Measurements from ENCODE around the gene ARHGAP28. TPM values are rescaled to one million over a fixed set of nuclear protein-coding genes. Genes with fewer than 3 reads are reported as not detected.

Gene ARHGAP28
- polyA plus RNA-seq, 1 experiment: 38.2 TPM

GRCh38 chr18:6748241-6748640, 18.7 kb downstream of the ARHGAP28 start:
- DNase-seq (ENCODE audit: low read depth, low spot score): no peak
- Histone ChIP-seq H3K27me3 (ENCODE audit: control insufficient read depth, insufficient read depth, low read length) (no peaks in the 10 kb centered on the region), H3K9me3 (ENCODE audit: control insufficient read depth, insufficient read depth, low read length) (no peaks in the 10 kb centered on the region), H3K27ac (ENCODE audit: low read depth, low read length) (peak overlapping the region; percentile 23), H3K4me3 (ENCODE audit: low read depth, low read length) (no peak overlapping the region)
- ChIA-PET POLR2A (interaction anchor here (0.9 kb wide), 1 partner anchor 17 kb away, joined by 5 read pairs; no protein-coding TSS in a partner anchor), CTCF (no interaction called here)
- no peak for TF ChIP-seq CTCF (IDR thresholded peaks at IDR 0.05; ENCODE audit: low read depth, low read length)

GRCh38 chr18:6750411-6750810, 20.9 kb downstream of the ARHGAP28 start:
- H3K4me3 ChIP-seq (ENCODE audit: low read depth, low read length): no peak overlapping the region
- H3K9me3 ChIP-seq (ENCODE audit: control insufficient read depth, insufficient read depth, low read length): no peaks in the 10 kb centered on the region
- TF ChIP-seq CTCF (IDR thresholded peaks at IDR 0.05; ENCODE audit: low read depth, low read length): no peak
- ChIA-PET POLR2A (no interaction called here), CTCF (no interaction called here)
- no peaks in the 10 kb centered on the region for H3K27me3 ChIP-seq (ENCODE audit: control insufficient read depth, insufficient read depth, low read length)
- no peak overlapping the region for H3K27ac ChIP-seq (ENCODE audit: low read depth, low read length)
- no peak for DNase-seq (ENCODE audit: low read depth, low spot score)

GRCh38 chr18:6751222-6751621, 21.7 kb downstream of the ARHGAP28 start:
- ChIA-PET POLR2A (no interaction called here), CTCF (no interaction called here)
- Histone ChIP-seq H3K27me3 (ENCODE audit: control insufficient read depth, insufficient read depth, low read length) (no peaks in the 10 kb centered on the region), H3K4me3 (ENCODE audit: low read depth, low read length) (no peak overlapping the region), H3K9me3 (ENCODE audit: control insufficient read depth, insufficient read depth, low read length) (no peaks in the 10 kb centered on the region), H3K27ac (ENCODE audit: low read depth, low read length) (no peak overlapping the region)
- TF ChIP-seq CTCF (IDR thresholded peaks at IDR 0.05; ENCODE audit: low read depth, low read length): no peak
- no peak for DNase-seq (ENCODE audit: low read depth, low spot score)

- Histone ChIP-seq H3K4me3 (ENCODE audit: low read depth, low read length) (no peak overlapping the region), H3K9me3 (ENCODE audit: control insufficient read depth, insufficient read depth, low read length) (no peaks in the 10 kb centered on the region), H3K27me3 (ENCODE audit: control insufficient read depth, insufficient read depth, low read length) (no peaks in the 10 kb centered on the region), H3K27ac (ENCODE audit: low read depth, low read length) (peak overlapping the region; percentile 74)
- no peak for TF ChIP-seq CTCF (IDR thresholded peaks at IDR 0.05; ENCODE audit: low read depth, low read length)
- POLR2A ChIA-PET: interaction anchor here (1.0 kb wide), 1 partner anchor 11 kb away, joined by 3 read pairs; no protein-coding TSS in a partner anchor
- peak; percentile 53 for DNase-seq (ENCODE audit: low read depth, low spot score)
- CTCF ChIA-PET: no interaction called here
Observed at GRCh38 chr18:6752202-6752860, 22.8 kb downstream of the ARHGAP28 start.

- TF ChIP-seq CTCF (IDR thresholded peaks at IDR 0.05; ENCODE audit: low read depth, low read length): no peak
- no peak overlapping the region for H3K4me3 ChIP-seq (ENCODE audit: low read depth, low read length)
- no peaks in the 10 kb centered on the region for H3K27me3 ChIP-seq (ENCODE audit: control insufficient read depth, insufficient read depth, low read length)
- H3K27ac ChIP-seq (ENCODE audit: low read depth, low read length): no peak overlapping the region
- CTCF ChIA-PET: no interaction called here
- no peaks in the 10 kb centered on the region for H3K9me3 ChIP-seq (ENCODE audit: control insufficient read depth, insufficient read depth, low read length)
- POLR2A ChIA-PET: no interaction called here
- DNase-seq (ENCODE audit: low read depth, low spot score): no peak
Observed at GRCh38 chr18:6755107-6755506, 25.6 kb downstream of the ARHGAP28 start.

Data from AG04450 (cell line).